ENCODE measurements around the gene DROSHA. TPM values are rescaled to one million over a fixed set of nuclear protein-coding genes. Genes with fewer than 3 reads are reported as not detected.

DROSHA gene
- total RNA-seq, 6 experiments from 2014 or later: 13.0 to 21.0 (median 18.5) TPM

- WGBS (ENCODE audit: insufficient coverage, low coverage, low lambda C conversion rate, missing lambda C conversion rate): 57% methylated on average over 7 of the region's 7 CpGs
- TF ChIP-seq POLR2A (IDR thresholded peaks at IDR 0.05) (no peak), CTCF (IDR thresholded peaks at IDR 0.05) (no peak)
- DNase-seq: no peak
- H3K27me3 ChIP-seq: no peaks in the 10 kb centered on the region
- no peak overlapping the region for H3K27ac ChIP-seq
- H3K36me3 ChIP-seq: peaks cover 0 to 10% (median 5%) of the 10 kb centered on the region in 4 donors
- no peaks in the 10 kb centered on the region for H3K4me1 ChIP-seq
- no peaks in the 10 kb centered on the region for H3K9me3 ChIP-seq
- H3K4me3 ChIP-seq: no peak overlapping the region
- peak in 1 of 4 donors; percentile 55 for ATAC-seq
- intact Hi-C loops (cut with DNase I): no loop called here
These were observed 46.3 kb downstream of the DROSHA start for GRCh38 chr5:31485376-31486207.

- ATAC-seq (no peak), DNase-seq (no peak)
- no peaks in the 10 kb centered on the region for H3K4me1 ChIP-seq
- 75% methylated on average over 2 of the region's 3 CpGs for WGBS (ENCODE audit: insufficient coverage, low coverage, low lambda C conversion rate, missing lambda C conversion rate)
- intact Hi-C loops (cut with DNase I): no loop called here
- peaks cover 0 to 7% (median 2%) of the 10 kb centered on the region in 4 donors for H3K36me3 ChIP-seq
- H3K27me3 ChIP-seq: no peaks in the 10 kb centered on the region
- H3K9me3 ChIP-seq: no peaks in the 10 kb centered on the region
- H3K4me3 ChIP-seq: no peak overlapping the region
- TF ChIP-seq CTCF (IDR thresholded peaks at IDR 0.05) (no peak), POLR2A (IDR thresholded peaks at IDR 0.05) (no peak)
- no peak overlapping the region for H3K27ac ChIP-seq
These were observed 50.2 kb downstream of the DROSHA start for GRCh38 chr5:31481531-31482165.

GRCh38 chr5:31479706-31480105 lies 52.2 kb downstream of the DROSHA start:
- intact Hi-C loops (cut with DNase I): no loop called here
- ATAC-seq (no peak), DNase-seq (no peak)
- peaks cover 0 to 5% (median 2%) of the 10 kb centered on the region in 4 donors for H3K36me3 ChIP-seq
- no peaks in the 10 kb centered on the region for H3K27me3 ChIP-seq
- WGBS (ENCODE audit: insufficient coverage, low coverage, low lambda C conversion rate, missing lambda C conversion rate): 96% methylated on average over 2 of the region's 2 CpGs
- no peaks in the 10 kb centered on the region for H3K9me3 ChIP-seq
- no peak for TF ChIP-seq CTCF (IDR thresholded peaks at IDR 0.05)
- no peak for TF ChIP-seq POLR2A (IDR thresholded peaks at IDR 0.05)
- H3K27ac ChIP-seq: no peak overlapping the region
- H3K4me3 ChIP-seq: no peak overlapping the region
- H3K4me1 ChIP-seq: no peaks in the 10 kb centered on the region

GRCh38 chr5:31478901-31479300 lies 53.0 kb downstream of the DROSHA start:
- Histone ChIP-seq H3K4me1 (no peaks in the 10 kb centered on the region), H3K27ac (no peak overlapping the region), H3K4me3 (no peak overlapping the region), H3K36me3 (peaks cover 0 to 5% (median 2%) of the 10 kb centered on the region in 4 donors), H3K27me3 (no peaks in the 10 kb centered on the region), H3K9me3 (no peaks in the 10 kb centered on the region)
- no peak for DNase-seq
- intact Hi-C loops (cut with DNase I): no loop called here
- no peak for ATAC-seq
- TF ChIP-seq CTCF (IDR thresholded peaks at IDR 0.05) (no peak), POLR2A (IDR thresholded peaks at IDR 0.05) (no peak)
